ENCODE measurements around the gene NPPA. TPM values are rescaled to one million over a fixed set of nuclear protein-coding genes. Genes with fewer than 3 reads are reported as not detected.
A peak's percentile ranks its signal among the peaks of the same experiment; 100 is the strongest.

The NPPA gene
- polyA plus RNA-seq, 4 donors: 0.68 to 22.4 (median 1.4) TPM; not detected in 1

DNA sequence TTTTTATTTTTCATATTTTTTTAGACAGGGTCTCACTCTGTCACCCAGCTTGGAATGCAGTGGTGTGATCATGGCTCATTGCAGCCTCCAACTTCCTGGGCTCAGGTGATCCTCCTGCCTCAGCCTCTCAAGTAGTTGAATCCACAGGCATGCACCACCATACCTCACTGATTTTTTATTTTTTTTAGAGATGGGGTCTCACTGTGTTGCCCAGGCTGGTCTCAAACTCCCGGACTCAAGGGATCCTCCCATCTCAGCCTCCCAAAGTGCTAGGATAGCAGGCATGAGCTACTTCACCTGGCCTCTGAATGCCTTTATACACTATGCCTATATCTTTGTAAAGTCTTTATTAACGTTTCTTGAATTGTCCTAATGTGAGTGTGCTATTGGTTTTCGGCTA, 21.5 kb upstream of the NPPA start:
- FAIRE-seq (no peak), DNase-seq (no peak)
- Histone ChIP-seq H3K27me3 (ENCODE audit: control insufficient read depth in 3 of 3, insufficient read depth in 3 of 3, low read length in 3 of 3) (peaks cover 0 to 3% (median 0%) of the 10 kb centered on the region in 3 donors), H3K36me3 (ENCODE audit: control insufficient read depth in 3 of 3, insufficient read depth in 2 of 3, low read depth in 1 of 3, low read length in 3 of 3) (no peaks in the 10 kb centered on the region), H3K4me1 (ENCODE audit: control insufficient read depth in 3 of 3, insufficient read depth in 2 of 3, low read depth in 1 of 3, low read length in 2 of 3) (no peaks in the 10 kb centered on the region), H3K27ac (ENCODE audit: low read depth in 1 of 3, low read length in 2 of 3) (no peak overlapping the region), H3K4me3 (ENCODE audit: low read depth in 1 of 3, low read length in 3 of 3) (no peak overlapping the region), H3K9me3 (ENCODE audit: control insufficient read depth in 2 of 2, insufficient read depth in 1 of 2, low read depth in 1 of 2, low read length in 1 of 2) (no peaks in the 10 kb centered on the region)
- WGBS, 3 donors: 73 to 87% (median 81%) methylated on average over 3 of the region's 3 CpGs

DNA sequence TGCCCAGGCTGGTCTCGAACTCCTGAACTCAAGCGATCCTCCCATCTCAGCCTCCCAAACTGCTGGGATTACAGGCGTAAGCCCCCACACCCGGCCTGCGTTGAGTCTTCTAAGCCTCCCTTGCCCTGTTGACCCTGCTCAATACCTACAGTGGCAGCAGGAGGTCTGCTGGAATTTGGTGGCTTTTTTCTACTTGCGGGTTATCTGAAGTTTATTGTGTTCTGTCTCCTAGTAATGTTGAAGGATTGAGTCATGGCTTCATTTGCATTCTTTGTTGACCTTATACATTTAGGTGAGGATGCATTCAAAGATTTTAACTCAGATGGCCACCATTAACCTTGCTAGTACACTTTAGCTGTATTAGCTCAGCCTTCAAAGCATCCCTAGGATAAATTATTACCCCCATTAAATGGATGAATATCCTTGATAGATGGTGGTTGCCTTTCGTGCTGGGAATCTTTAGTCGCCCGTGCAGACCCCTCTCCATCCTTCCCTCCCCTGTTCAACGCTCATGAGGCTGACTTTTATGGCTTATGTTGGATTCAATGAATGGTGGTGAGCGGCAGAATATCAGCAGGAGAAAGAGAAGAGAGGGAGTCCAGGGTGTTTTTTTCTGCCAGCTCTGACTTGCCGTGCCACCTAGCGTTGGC, 20.9 kb upstream of the NPPA start:
- no peak for FAIRE-seq
- no peaks in the 10 kb centered on the region for H3K4me1 ChIP-seq (ENCODE audit: control insufficient read depth in 3 of 3, insufficient read depth in 2 of 3, low read depth in 1 of 3, low read length in 2 of 3)
- no peaks in the 10 kb centered on the region for H3K9me3 ChIP-seq (ENCODE audit: control insufficient read depth in 2 of 2, insufficient read depth in 1 of 2, low read depth in 1 of 2, low read length in 1 of 2)
- WGBS, 3 donors: 70 to 76% (median 73%) methylated on average over 13 of the region's 13 CpGs
- H3K4me3 ChIP-seq (ENCODE audit: low read depth in 1 of 3, low read length in 3 of 3): no peak overlapping the region
- no peak for DNase-seq
- H3K27ac ChIP-seq (ENCODE audit: low read depth in 1 of 3, low read length in 2 of 3): no peak overlapping the region
- H3K27me3 ChIP-seq (ENCODE audit: control insufficient read depth in 3 of 3, insufficient read depth in 3 of 3, low read length in 3 of 3): peaks cover 0 to 3% (median 2%) of the 10 kb centered on the region in 3 donors
- H3K36me3 ChIP-seq (ENCODE audit: control insufficient read depth in 3 of 3, insufficient read depth in 2 of 3, low read depth in 1 of 3, low read length in 3 of 3): no peaks in the 10 kb centered on the region

DNA sequence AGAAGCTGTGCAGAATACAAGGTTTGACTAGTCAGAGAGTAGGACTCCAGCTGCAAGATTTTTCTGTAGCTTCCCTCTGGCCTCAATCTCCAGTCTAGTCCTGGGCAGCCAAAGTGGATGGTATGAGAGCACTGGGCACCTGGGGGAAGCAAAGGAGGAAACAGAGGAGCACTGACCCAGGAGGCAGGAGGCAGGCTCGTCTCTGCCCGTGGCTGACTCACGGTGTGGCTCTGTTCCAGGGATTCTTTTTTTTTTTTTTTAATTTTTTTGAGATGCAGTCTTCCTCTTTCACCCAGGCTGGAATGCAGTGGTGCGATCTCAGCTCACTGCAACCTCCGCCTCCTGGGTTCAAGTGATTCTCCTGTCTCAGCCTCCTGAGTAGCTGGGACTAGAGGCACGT, 15.3 kb upstream of the NPPA start:
- Histone ChIP-seq H3K4me3 (ENCODE audit: low read depth in 1 of 3, low read length in 3 of 3) (no peak overlapping the region), H3K27ac (ENCODE audit: low read depth in 1 of 3, low read length in 2 of 3) (no peak overlapping the region), H3K27me3 (ENCODE audit: control insufficient read depth in 3 of 3, insufficient read depth in 3 of 3, low read length in 3 of 3) (peaks cover 0 to 24% (median 17%) of the 10 kb centered on the region in 3 donors), H3K4me1 (ENCODE audit: control insufficient read depth in 3 of 3, insufficient read depth in 2 of 3, low read depth in 1 of 3, low read length in 2 of 3) (peaks cover 0 to 5% (median 0%) of the 10 kb centered on the region in 3 donors), H3K9me3 (ENCODE audit: control insufficient read depth in 2 of 2, insufficient read depth in 1 of 2, low read depth in 1 of 2, low read length in 1 of 2) (no peaks in the 10 kb centered on the region), H3K36me3 (ENCODE audit: control insufficient read depth in 3 of 3, insufficient read depth in 2 of 3, low read depth in 1 of 3, low read length in 3 of 3) (no peaks in the 10 kb centered on the region)
- FAIRE-seq (no peak), DNase-seq (no peak)
- 22 to 40% (median 29%) methylated on average over 6 of the region's 6 CpGs for WGBS, 3 donors

DNA sequence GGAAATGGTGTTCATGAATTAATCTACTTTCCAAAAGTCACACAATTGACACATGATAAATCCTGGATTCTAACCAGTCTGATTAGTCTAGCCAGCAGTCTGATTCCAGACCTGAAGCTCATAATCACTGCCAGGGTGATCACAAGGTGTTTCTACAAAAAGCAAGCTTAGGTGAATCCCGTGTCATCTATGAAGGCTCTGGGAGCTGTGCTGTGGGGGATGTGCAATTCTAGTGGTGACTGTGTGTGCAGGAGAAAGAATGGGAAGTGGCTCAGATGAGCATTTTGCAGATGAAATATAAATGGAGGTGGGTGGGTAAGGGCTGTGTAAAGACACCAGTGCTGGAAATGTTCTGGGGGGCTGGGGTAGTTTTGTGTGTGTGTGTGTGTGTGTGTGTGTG, 13.0 kb upstream of the NPPA start:
- no peaks in the 10 kb centered on the region for H3K36me3 ChIP-seq (ENCODE audit: control insufficient read depth in 3 of 3, insufficient read depth in 2 of 3, low read depth in 1 of 3, low read length in 3 of 3)

DNA sequence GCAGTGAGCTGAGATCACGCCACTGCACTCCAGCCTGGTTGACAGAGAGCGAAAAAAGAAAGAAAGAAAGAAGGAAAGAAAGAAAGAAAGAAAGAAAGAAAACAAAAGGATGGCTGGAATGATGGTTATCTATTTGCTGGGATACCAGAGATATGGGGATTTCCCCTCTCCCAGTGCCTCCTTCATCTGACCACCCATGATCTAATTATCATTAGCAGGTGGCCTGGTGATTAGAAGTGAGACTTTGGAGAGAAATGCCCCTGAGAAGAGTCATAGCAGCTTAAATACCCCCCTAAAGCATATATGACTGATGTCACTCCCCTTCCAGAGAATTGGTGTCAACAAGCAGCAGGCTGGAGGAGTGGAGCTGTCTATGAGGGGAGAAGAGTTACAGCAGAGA, 12.5 kb upstream of the NPPA start:
- no peak overlapping the region for H3K27ac ChIP-seq (ENCODE audit: low read depth in 1 of 3, low read length in 2 of 3)
- no peaks in the 10 kb centered on the region for H3K9me3 ChIP-seq (ENCODE audit: control insufficient read depth in 2 of 2, insufficient read depth in 1 of 2, low read depth in 1 of 2, low read length in 1 of 2)
- H3K4me1 ChIP-seq (ENCODE audit: control insufficient read depth in 3 of 3, insufficient read depth in 2 of 3, low read depth in 1 of 3, low read length in 2 of 3): peaks cover 0 to 5% (median 0%) of the 10 kb centered on the region in 3 donors
- DNase-seq (no peak), FAIRE-seq (no peak)
- H3K4me3 ChIP-seq (ENCODE audit: low read depth in 1 of 3, low read length in 3 of 3): no peak overlapping the region
- peaks cover 2 to 29% (median 23%) of the 10 kb centered on the region in 3 donors for H3K27me3 ChIP-seq (ENCODE audit: control insufficient read depth in 3 of 3, insufficient read depth in 3 of 3, low read length in 3 of 3)
- WGBS, 3 donors: 46 to 66% (median 62%) methylated on average over 2 of the region's 2 CpGs
- H3K36me3 ChIP-seq (ENCODE audit: control insufficient read depth in 3 of 3, insufficient read depth in 2 of 3, low read depth in 1 of 3, low read length in 3 of 3): no peaks in the 10 kb centered on the region

More for the DNA sequence above, 13.0 kb upstream of the NPPA start:
- 47 to 75% (median 62%) methylated on average over 1 of the region's 1 CpG for WGBS, 3 donors
- Histone ChIP-seq H3K27me3 (ENCODE audit: control insufficient read depth in 3 of 3, insufficient read depth in 3 of 3, low read length in 3 of 3) (peaks cover 2 to 29% (median 23%) of the 10 kb centered on the region in 3 donors), H3K27ac (ENCODE audit: low read depth in 1 of 3, low read length in 2 of 3) (no peak overlapping the region), H3K4me1 (ENCODE audit: control insufficient read depth in 3 of 3, insufficient read depth in 2 of 3, low read depth in 1 of 3, low read length in 2 of 3) (peaks cover 0 to 5% (median 0%) of the 10 kb centered on the region in 3 donors), H3K4me3 (ENCODE audit: low read depth in 1 of 3, low read length in 3 of 3) (no peak overlapping the region), H3K9me3 (ENCODE audit: control insufficient read depth in 2 of 2, insufficient read depth in 1 of 2, low read depth in 1 of 2, low read length in 1 of 2) (no peaks in the 10 kb centered on the region)
- FAIRE-seq: no peak
- DNase-seq: no peak

DNA sequence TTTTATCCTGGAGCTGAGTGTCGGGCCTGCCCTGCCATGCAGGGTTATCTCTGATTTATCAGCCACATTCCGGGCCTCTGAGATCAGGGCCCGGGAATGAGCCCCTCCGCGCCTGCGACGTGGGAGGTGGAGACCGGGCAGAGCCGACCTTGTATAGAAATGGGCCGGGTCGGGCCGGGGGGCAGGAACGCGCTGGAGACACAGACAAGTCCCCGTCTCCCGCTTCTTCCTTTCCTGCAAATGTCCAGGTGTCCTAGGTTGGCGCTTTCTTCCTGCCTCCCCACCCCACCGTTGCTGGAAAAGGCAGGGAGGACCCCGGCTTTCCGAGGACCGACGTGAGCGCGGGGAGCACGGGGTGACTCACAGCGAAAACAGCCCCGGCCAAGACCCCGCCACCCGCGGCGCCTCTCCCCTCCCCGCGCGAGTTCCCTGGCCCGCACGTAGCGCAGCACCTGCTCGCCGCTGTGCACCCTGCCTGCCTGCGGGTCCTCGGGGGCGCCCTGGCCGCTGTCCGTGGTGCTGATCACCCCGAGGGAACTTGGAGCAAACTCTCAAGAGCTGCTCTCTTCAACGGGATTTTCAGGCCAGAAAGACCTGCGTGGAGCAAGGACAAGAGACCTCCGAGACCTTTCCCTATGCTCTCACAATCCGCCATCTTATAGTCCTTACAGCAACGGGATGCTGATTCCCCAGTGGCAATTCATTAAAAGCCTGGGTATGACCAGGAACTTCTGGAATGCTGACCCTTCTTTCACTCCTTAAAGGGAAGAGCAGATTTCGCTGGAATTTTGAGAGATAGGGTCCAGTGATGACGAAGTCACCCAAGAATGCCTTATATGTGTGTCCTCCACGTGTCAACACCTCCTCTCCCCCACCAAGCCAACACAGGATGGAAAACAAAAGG, 11.6 kb upstream of the NPPA start:
- WGBS, 3 donors: 4 to 5% (median 4%) methylated on average over 41 to 53 of the region's 53 CpGs
- H3K27me3 ChIP-seq (ENCODE audit: control insufficient read depth in 3 of 3, insufficient read depth in 3 of 3, low read length in 3 of 3): peaks cover 2 to 29% (median 23%) of the 10 kb centered on the region in 3 donors

DNA sequence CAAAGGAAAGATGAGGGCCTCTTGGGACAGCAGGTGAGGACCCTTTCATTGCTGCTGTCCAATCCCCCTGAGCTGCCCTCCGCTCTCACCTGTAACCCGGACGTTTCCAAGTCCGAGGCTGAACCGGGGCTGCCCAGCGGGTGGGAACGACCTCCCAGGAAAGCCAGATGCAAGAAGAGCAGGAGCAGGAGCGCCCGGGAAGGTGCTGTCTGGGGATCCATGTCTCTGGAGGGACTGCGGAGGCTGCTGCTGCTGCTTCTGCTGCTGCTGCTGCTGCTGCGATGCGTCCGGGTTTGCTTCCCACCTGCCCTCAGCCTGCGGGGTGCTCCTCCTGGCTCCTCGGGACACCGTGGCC, 11.0 kb upstream of the NPPA start, which contains the start of gene NPPB:
NPPB (minus strand) TSS at position 333 of the 355 bp plus-strand sequence; CDS start at position 221, 112 bp downstream.
- H3K9me3 ChIP-seq (ENCODE audit: control insufficient read depth in 2 of 2, insufficient read depth in 1 of 2, low read depth in 1 of 2, low read length in 1 of 2): no peaks in the 10 kb centered on the region
- H3K4me1 ChIP-seq (ENCODE audit: control insufficient read depth in 3 of 3, insufficient read depth in 2 of 3, low read depth in 1 of 3, low read length in 2 of 3): peaks cover 0 to 5% (median 0%) of the 10 kb centered on the region in 3 donors
- no peak for DNase-seq
- H3K4me3 ChIP-seq (ENCODE audit: low read depth in 1 of 3, low read length in 3 of 3): no peak within 1 kb of the TSS
- 21 to 24% (median 22%) methylated on average over 16 of the region's 16 CpGs for WGBS, 3 donors
- FAIRE-seq: no peak
- H3K36me3 ChIP-seq (ENCODE audit: control insufficient read depth in 3 of 3, insufficient read depth in 2 of 3, low read depth in 1 of 3, low read length in 3 of 3): no peaks in the 10 kb centered on the region
- no peak within 1 kb of the TSS for H3K27ac ChIP-seq (ENCODE audit: low read depth in 1 of 3, low read length in 2 of 3)
- peaks cover 2 to 27% (median 23%) of the 10 kb centered on the region in 3 donors for H3K27me3 ChIP-seq (ENCODE audit: control insufficient read depth in 3 of 3, insufficient read depth in 3 of 3, low read length in 3 of 3)

More for the DNA sequence above, 11.6 kb upstream of the NPPA start:
- Histone ChIP-seq H3K4me3 (ENCODE audit: low read depth in 1 of 3, low read length in 3 of 3) (no peak overlapping the region), H3K36me3 (ENCODE audit: control insufficient read depth in 3 of 3, insufficient read depth in 2 of 3, low read depth in 1 of 3, low read length in 3 of 3) (no peaks in the 10 kb centered on the region), H3K4me1 (ENCODE audit: control insufficient read depth in 3 of 3, insufficient read depth in 2 of 3, low read depth in 1 of 3, low read length in 2 of 3) (peaks cover 0 to 5% (median 0%) of the 10 kb centered on the region in 3 donors), H3K27ac (ENCODE audit: low read depth in 1 of 3, low read length in 2 of 3) (no peak overlapping the region), H3K9me3 (ENCODE audit: control insufficient read depth in 2 of 2, insufficient read depth in 1 of 2, low read depth in 1 of 2, low read length in 1 of 2) (no peaks in the 10 kb centered on the region)
- DNase-seq: peak; percentile 32 to 86
- FAIRE-seq: no peak

DNA sequence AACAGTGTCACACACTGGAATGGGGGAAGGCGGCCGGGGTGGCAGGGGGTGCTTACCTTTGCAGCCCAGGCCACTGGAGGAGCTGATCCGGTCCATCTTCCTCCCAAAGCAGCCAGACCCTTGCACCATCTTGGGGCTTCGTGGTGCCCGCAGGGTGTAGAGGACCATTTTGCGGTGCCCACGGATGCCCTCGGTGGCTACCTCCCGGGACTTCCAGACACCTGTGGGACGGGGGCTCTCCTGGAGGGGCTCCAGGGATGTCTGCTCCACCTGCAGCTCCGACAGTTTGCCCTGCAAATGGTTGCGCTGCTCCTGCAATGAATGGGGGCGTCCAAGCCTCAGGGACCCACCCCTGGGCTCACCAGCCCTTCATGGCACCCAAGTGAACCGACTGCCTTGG, 10.6 kb upstream of the NPPA start:
- no peaks in the 10 kb centered on the region for H3K36me3 ChIP-seq (ENCODE audit: control insufficient read depth in 3 of 3, insufficient read depth in 2 of 3, low read depth in 1 of 3, low read length in 3 of 3)
- peaks cover 0 to 5% (median 0%) of the 10 kb centered on the region in 3 donors for H3K4me1 ChIP-seq (ENCODE audit: control insufficient read depth in 3 of 3, insufficient read depth in 2 of 3, low read depth in 1 of 3, low read length in 2 of 3)
- H3K4me3 ChIP-seq (ENCODE audit: low read depth in 1 of 3, low read length in 3 of 3): no peak overlapping the region
- DNase-seq: no peak
- 70 to 83% (median 76%) methylated on average over 11 to 14 of the region's 14 CpGs for WGBS, 3 donors
- H3K9me3 ChIP-seq (ENCODE audit: control insufficient read depth in 2 of 2, insufficient read depth in 1 of 2, low read depth in 1 of 2, low read length in 1 of 2): no peaks in the 10 kb centered on the region
- H3K27ac ChIP-seq (ENCODE audit: low read depth in 1 of 3, low read length in 2 of 3): no peak overlapping the region
- peaks cover 2 to 27% (median 23%) of the 10 kb centered on the region in 3 donors for H3K27me3 ChIP-seq (ENCODE audit: control insufficient read depth in 3 of 3, insufficient read depth in 3 of 3, low read length in 3 of 3)
- FAIRE-seq: no peak

Data from small intestine (tissue), 7 donors.